ENCODE results near the gene AK9.

GRCh38 chr6:109450801-109451200, 240.2 kb downstream of the AK9 start:
- TF ChIP-seq, protein P1, sequence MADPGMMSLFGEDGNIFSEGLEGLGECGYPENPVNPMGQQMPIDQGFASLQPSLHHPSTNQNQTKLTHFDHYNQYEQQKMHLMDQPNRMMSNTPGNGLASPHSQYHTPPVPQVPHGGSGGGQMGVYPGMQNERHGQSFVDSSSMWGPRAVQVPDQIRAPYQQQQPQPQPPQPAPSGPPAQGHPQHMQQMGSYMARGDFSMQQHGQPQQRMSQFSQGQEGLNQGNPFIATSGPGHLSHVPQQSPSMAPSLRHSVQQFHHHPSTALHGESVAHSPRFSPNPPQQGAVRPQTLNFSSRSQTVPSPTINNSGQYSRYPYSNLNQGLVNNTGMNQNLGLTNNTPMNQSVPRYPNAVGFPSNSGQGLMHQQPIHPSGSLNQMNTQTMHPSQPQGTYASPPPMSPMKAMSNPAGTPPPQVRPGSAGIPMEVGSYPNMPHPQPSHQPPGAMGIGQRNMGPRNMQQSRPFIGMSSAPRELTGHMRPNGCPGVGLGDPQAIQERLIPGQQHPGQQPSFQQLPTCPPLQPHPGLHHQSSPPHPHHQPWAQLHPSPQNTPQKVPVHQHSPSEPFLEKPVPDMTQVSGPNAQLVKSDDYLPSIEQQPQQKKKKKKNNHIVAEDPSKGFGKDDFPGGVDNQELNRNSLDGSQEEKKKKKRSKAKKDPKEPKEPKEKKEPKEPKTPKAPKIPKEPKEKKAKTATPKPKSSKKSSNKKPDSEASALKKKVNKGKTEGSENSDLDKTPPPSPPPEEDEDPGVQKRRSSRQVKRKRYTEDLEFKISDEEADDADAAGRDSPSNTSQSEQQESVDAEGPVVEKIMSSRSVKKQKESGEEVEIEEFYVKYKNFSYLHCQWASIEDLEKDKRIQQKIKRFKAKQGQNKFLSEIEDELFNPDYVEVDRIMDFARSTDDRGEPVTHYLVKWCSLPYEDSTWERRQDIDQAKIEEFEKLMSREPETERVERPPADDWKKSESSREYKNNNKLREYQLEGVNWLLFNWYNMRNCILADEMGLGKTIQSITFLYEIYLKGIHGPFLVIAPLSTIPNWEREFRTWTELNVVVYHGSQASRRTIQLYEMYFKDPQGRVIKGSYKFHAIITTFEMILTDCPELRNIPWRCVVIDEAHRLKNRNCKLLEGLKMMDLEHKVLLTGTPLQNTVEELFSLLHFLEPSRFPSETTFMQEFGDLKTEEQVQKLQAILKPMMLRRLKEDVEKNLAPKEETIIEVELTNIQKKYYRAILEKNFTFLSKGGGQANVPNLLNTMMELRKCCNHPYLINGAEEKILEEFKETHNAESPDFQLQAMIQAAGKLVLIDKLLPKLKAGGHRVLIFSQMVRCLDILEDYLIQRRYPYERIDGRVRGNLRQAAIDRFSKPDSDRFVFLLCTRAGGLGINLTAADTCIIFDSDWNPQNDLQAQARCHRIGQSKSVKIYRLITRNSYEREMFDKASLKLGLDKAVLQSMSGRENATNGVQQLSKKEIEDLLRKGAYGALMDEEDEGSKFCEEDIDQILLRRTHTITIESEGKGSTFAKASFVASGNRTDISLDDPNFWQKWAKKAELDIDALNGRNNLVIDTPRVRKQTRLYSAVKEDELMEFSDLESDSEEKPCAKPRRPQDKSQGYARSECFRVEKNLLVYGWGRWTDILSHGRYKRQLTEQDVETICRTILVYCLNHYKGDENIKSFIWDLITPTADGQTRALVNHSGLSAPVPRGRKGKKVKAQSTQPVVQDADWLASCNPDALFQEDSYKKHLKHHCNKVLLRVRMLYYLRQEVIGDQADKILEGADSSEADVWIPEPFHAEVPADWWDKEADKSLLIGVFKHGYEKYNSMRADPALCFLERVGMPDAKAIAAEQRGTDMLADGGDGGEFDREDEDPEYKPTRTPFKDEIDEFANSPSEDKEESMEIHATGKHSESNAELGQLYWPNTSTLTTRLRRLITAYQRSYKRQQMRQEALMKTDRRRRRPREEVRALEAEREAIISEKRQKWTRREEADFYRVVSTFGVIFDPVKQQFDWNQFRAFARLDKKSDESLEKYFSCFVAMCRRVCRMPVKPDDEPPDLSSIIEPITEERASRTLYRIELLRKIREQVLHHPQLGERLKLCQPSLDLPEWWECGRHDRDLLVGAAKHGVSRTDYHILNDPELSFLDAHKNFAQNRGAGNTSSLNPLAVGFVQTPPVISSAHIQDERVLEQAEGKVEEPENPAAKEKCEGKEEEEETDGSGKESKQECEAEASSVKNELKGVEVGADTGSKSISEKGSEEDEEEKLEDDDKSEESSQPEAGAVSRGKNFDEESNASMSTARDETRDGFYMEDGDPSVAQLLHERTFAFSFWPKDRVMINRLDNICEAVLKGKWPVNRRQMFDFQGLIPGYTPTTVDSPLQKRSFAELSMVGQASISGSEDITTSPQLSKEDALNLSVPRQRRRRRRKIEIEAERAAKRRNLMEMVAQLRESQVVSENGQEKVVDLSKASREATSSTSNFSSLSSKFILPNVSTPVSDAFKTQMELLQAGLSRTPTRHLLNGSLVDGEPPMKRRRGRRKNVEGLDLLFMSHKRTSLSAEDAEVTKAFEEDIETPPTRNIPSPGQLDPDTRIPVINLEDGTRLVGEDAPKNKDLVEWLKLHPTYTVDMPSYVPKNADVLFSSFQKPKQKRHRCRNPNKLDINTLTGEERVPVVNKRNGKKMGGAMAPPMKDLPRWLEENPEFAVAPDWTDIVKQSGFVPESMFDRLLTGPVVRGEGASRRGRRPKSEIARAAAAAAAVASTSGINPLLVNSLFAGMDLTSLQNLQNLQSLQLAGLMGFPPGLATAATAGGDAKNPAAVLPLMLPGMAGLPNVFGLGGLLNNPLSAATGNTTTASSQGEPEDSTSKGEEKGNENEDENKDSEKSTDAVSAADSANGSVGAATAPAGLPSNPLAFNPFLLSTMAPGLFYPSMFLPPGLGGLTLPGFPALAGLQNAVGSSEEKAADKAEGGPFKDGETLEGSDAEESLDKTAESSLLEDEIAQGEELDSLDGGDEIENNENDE (IDR thresholded peaks at IDR 0.05; ENCODE audit: low read depth, low read length), result no peak
- no peak for TF ChIP-seq ZEB2 (IDR thresholded peaks at IDR 0.05)
- no peak for TF ChIP-seq SPI1 (IDR thresholded peaks at IDR 0.05; ENCODE audit: borderline replicate concordance, low read depth, low read length)
- TF ChIP-seq PRPF4 (IDR thresholded peaks at IDR 0.05; ENCODE audit: insufficient read depth, low read depth, low read length, poor library complexity, severe bottlenecking), result no peak

Data from K562 (cell line).